GM21447 (cell line): ENCODE measurements around the gene VARS2.
"Not testable (repeated sequence)": the region's sequence is repeated elsewhere in the genome, so short reads cannot be mapped to it uniquely, and the experiment has no call there.

Experiments
- ATAC-seq: cut with Tn5 transposase; IDR thresholded peaks from one replicate; pipeline ENCODE4 v1.9.1; 2021; ENCODE audit not compliant: unreplicated experiment

Gene VARS2

DNA sequence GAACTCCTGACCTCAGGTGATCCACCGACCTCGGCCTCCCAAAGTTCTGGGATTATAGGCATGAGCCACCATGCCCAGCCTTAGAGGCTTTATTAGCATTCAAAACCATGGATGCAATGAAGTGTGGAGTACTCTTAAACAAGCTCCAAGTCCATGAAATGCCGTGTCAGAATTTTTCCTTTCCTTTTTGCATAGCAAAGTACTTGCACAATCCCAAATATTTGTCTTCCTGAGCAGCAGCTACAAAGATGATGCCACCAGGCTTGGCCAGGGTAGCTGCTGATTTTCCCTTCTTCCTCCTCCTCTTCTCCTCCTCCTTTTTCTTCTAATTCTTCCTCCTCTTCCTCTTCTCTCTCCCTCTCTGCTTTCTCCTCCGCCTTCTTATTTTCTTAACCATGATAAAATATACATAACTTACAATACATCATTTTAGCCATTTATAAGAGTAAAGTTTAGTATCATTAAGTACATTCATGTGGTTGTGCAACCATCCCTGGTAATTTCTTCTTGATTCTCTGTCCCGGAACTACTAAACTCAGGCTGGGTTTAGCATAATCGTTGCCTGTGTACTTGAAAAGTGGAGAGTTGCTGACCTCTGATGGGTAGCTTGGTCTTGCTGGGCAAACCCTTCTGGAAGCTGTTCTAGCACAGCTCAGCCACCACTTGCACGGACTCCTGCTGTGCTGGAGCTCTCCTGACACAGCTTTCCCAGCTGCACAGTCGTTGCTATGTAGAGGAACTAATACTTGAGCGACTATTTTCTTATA, 47.1 kb downstream of the VARS2 start:
- no peak for ATAC-seq

DNA sequence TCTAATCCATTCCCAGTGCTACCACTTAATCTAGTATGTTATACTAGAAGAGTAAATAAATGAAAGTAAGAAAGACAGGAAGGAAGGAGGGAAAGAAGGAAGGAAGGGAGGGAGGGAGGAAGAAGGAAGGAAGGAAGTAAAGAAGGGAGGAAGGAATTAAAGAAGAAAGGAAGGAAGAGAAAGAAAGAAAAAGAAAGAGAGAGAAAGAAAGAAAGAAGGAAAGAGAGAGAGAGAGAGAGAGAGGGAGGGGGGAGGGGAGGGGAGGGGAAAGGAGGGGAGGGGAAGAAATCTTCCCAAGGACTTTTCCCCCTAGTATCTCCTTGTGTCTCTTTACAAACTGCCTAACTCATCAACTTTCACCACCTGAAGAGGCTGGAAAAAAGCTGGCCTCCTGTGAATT, 48.7 kb downstream of the VARS2 start:
- no peak for ATAC-seq

DNA sequence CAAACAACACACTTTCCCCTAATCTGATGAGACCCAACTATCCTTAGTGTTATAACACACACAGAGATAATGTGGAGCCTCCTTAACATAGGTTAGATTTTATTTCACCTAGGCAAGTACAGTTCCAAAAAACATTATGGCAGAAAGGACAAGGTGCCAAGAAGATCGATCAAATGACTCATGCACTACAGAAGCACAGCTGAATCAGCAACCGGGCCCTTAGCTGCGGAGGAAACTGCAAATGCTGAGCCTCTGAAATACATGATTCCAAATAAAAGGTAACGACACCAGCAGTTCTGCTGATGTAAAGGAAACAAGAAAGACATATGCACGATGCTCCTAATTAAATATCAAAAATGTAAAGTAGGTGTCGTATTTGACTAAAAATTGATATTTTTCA, 49.6 kb downstream of the VARS2 start:
- ATAC-seq = no peak

DNA sequence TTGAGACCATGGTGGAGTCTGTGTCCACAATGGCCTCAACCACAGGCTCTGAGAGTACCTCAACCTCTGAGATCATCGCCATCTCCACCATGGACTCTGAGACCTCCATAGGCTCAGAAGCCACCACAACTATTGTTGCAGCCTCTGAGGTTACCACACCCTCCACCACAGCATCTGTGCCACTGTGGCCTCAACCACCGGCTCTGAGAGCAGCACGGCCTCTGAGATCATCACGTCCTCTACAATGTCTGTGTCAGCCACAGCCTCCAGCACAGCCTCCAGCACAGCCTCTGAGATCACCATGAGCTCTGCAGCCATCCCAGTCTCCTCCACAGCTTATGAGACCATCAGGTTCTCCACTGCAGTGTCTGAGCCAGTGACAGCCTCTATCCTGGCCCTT, 50.0 kb downstream of the VARS2 start:
- ATAC-seq = no peak

DNA sequence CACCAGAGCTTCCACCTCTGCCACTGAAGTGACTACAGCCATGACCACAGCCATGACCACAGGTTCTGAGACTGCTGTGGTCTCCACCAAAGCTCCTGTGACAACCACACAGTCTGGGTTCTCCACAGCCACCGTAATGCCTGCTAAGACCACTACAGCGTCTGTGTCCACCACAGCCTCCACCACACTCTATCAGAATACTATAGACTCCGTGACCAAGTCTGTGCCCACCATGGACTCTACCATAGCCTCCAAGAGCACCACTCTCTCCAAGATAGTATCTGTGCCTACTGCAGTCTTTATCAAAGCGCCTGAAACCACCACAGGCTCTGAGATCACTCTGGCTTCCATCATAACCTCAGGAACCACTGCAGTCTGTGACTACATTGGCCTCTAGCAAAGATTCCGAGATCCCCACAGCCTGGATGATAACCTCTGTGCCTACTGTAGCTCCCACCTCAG, 51.1 kb downstream of the VARS2 start:
- ATAC-seq = no peak

DNA sequence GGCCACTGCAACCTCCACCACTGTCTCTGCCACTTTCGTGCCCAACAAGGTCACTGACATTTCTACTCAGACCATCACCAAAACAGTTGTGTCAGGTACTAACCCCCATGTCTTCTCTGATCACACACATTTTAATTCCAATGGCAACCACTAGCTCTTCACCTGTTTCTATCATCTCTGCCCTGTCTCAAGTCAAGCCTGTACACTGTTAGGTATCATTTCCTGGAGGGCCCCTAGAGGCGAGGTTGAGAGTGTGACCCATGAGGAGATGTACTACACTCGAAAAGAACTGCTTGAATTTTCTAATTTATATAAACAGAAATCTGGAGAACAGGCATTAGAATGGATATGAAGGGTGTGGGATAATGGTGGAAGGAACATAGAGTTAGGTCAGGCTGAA, 52.1 kb downstream of the VARS2 start:
- ATAC-seq = no peak

DNA sequence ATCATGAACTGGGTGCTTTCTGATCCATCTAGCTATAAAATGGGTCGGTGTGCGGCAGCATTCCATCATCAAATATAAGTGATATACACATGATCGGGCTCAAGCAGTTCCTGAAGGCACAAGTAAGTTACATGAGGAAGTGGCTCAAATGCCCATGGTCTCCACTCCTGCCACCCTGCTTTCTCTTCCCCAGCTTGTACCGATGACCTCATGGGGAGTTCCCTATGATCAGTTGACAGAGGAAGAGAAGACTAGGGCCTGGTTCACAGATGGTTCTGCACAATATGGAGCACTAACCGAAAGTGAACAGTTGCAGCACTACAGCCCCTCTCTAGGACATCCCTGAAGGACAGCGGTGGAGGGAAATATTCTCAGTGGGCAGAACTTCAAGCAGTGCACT, 55.1 kb downstream of the VARS2 start:
- ATAC-seq = not testable (repeated sequence)

DNA sequence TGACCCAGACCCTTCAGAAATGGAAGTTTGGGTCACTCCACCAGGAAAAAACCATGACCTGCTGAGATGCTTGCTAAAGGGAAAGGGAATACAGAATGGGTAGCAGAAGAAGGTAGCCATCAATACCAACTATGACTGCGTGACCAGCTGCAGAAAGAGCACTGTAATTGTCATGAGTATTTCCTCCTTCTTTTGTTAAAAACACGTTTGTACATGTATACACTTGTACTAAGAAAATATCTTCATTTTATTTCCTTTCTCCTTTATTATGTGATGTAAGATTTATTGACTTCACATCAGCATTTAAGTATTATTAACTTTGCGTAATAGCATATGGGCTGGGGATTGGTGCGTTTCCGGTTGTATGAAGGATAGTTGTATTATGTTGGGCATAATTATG, 56.9 kb downstream of the VARS2 start:
- ATAC-seq = no peak

DNA sequence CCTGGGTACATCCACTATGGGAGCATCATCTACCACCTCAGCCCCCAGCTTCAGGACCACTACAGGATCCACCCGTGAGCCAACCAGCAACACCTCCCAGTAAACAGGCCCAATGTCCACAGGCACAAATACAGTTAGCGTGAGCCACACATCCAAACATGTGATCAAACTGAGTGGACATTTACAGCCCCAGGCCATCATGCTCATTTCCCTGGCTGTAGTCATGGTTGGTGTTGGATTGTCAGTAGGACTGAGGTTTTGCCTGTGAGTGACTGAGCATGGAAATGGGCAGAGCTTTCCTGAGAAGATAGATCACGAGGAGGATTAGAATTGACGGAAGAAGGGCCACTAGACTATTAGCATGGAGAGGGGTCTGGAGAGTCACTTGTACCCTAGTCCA, 58.8 kb downstream of the VARS2 start:
- ATAC-seq = no peak

DNA sequence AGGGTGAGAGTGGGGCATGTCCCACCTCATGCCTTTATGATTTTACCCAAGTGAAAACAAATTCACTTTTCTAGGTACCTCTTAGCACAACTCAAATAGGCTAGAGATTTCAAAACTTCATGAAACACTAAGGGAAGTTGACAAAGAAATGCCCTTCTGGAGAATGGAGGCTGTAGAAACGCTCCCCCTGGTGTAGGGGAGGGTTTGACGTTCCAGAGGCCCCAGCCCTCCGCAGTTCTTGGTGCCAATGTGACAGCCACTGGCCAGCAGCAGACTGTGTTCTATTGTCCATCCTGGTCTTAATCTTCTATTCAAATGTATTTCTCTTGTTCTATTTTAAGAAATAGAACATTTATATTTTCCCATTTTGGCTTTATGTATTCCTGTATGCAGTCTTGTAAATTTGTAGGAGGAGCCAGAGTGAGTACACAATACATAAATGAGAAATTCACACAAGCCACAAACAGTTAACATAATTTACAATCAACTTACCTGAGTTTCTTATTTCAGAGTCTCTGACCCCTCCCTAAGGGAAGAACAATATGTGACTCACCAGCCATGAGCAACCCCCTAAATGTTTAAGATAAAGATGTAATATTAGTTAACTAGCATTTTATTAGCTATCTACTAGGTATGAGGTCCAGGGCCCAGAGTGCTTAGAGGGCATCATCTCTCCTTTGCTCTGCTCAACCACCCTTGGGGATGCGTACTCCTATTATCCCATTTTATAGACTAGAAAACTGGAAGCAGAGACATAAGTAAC, 60.6 kb downstream of the VARS2 start:
- no peak for ATAC-seq
